Measurements from ENCODE around the gene SCN4A. TPM values are rescaled to one million over a fixed set of nuclear protein-coding genes. Genes with fewer than 3 reads are reported as not detected.

The SCN4A gene
- total RNA-seq, 3 donors from 2014 or later = 1.0 to 16.7 (median 10.2) TPM

- Histone ChIP-seq H3K27ac (no peak overlapping the region), H3K4me1 (no peaks in the 10 kb centered on the region), H3K36me3 (no peaks in the 10 kb centered on the region), H3K27me3 (no peaks in the 10 kb centered on the region), H3K4me3 (no peak overlapping the region), H3K9me3 (no peaks in the 10 kb centered on the region)
- intact Hi-C loops (cut with DNase I; ENCODE audit: low total_unique reads) = no loop called here
- DNase-seq (ENCODE audit: low spot score in 2 of 2) = no peak
- TF ChIP-seq CTCF (IDR thresholded peaks at IDR 0.05) = no peak
- TF ChIP-seq POLR2AphosphoS5 (IDR thresholded peaks at IDR 0.05) = no peak
- TF ChIP-seq POLR2A (IDR thresholded peaks at IDR 0.05) = no peak
Observed at GRCh38 chr17:63973930-63974593, 1.3 kb upstream of the SCN4A start.

- DNase-seq (ENCODE audit: low spot score in 2 of 2) = no peak
- no peaks in the 10 kb centered on the region for H3K4me1 ChIP-seq
- H3K27ac ChIP-seq = no peak overlapping the region
- H3K4me3 ChIP-seq = no peak overlapping the region
- TF ChIP-seq CTCF (IDR thresholded peaks at IDR 0.05) = no peak
- TF ChIP-seq POLR2A (IDR thresholded peaks at IDR 0.05) = no peak
- TF ChIP-seq POLR2AphosphoS5 (IDR thresholded peaks at IDR 0.05) = no peak
- no peaks in the 10 kb centered on the region for H3K9me3 ChIP-seq
- H3K27me3 ChIP-seq = no peaks in the 10 kb centered on the region
- intact Hi-C loops (cut with DNase I; ENCODE audit: low total_unique reads) = no loop called here
- H3K36me3 ChIP-seq = no peaks in the 10 kb centered on the region
Observed at GRCh38 chr17:63973247-63973646, 529 bp upstream of the SCN4A start.

DNA sequence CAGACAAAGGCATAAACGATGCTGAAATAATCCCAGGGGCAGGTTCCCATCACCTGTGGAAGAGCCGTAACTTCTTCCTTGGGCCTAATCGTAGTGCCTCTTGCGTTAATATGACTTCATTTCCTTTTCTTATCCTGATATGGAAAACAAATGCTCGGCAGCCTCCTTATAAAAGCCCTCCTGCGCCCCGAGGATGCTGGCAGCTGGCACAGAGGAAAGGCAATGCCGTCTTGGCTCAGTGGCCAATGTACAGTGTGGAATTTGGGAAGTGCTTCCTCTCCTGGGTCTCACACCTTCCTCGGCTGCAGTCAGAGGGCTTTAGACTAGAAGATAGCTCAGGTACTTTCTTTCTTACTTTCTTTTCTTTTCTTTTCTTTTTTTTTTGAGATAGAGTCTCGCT lies 3.4 kb downstream of the SCN4A start:
- Histone ChIP-seq H3K36me3 (no peaks in the 10 kb centered on the region), H3K4me1 (no peaks in the 10 kb centered on the region), H3K27ac (peak overlapping the region in 1 of 2 donors; percentile 7), H3K27me3 (no peaks in the 10 kb centered on the region), H3K9me3 (no peaks in the 10 kb centered on the region), H3K4me3 (no peak overlapping the region)
- intact Hi-C loops (cut with DNase I; ENCODE audit: low total_unique reads) = no loop called here
- DNase-seq (ENCODE audit: low spot score in 2 of 2) = no peak
- TF ChIP-seq POLR2AphosphoS5 (IDR thresholded peaks at IDR 0.05) = no peak
- TF ChIP-seq CTCF (IDR thresholded peaks at IDR 0.05) = no peak
- TF ChIP-seq POLR2A (IDR thresholded peaks at IDR 0.05) = no peak

DNA sequence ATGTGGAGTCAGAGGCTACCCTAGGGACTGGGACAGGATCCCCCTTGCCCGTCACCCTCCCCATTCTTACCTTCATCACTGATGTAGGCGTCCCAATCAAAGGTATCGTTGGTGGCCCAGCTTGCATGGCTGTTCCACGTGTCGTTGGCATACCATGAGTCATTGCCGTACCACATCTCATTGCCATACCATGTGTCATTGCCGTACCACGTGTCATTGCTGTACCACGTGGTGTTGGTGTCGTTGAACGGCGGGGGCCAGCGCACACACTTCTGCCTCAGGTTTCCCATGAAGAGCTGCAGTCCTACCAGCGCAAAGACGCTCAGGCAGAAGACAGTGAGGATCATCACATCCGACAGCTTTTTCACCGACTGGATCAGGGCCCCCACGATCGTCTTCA lies 4.8 kb downstream of the SCN4A start:
- no peak overlapping the region for H3K4me3 ChIP-seq
- H3K4me1 ChIP-seq = no peaks in the 10 kb centered on the region
- no peaks in the 10 kb centered on the region for H3K27me3 ChIP-seq
- H3K9me3 ChIP-seq = no peaks in the 10 kb centered on the region
- no peak for TF ChIP-seq POLR2A (IDR thresholded peaks at IDR 0.05)
- TF ChIP-seq POLR2AphosphoS5 (IDR thresholded peaks at IDR 0.05) = no peak
- no peaks in the 10 kb centered on the region for H3K36me3 ChIP-seq
- no peak overlapping the region for H3K27ac ChIP-seq
- intact Hi-C loops (cut with DNase I; ENCODE audit: low total_unique reads) = no loop called here
- no peak for DNase-seq (ENCODE audit: low spot score in 2 of 2)

DNA sequence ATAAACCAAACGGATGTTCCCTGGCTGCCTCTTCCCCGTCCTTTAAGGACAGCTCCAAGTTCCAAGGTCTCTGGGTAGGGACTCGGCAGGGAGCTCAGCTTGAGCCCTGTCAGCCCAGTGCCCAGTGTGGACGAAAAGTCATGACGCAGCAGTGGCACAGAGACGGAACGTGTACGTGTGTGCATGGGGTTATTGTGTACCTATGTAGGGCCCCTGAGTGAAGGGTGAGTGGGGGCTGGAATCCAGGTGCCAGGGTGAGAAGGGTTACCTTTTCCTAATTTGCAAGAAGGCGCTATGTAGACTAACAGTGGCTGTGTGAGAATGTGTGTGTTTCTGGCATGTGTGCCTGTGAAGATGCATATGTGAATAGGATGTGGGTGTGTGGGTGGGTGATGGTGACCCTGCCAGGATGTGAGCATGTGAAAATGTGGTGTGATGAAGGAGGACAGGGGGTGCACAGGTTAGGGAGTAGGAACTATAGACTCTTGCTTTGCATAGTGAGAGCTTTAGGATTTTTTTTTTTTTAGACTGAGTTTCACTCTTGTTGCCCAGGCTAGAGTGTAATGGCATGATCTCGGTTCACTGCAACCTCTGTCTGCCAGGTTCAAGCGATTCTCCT lies 6.0 kb downstream of the SCN4A start:
- TF ChIP-seq POLR2AphosphoS5 (IDR thresholded peaks at IDR 0.05) (no peak), POLR2A (IDR thresholded peaks at IDR 0.05) (no peak)
- Histone ChIP-seq H3K4me3 (no peak overlapping the region), H3K4me1 (no peaks in the 10 kb centered on the region), H3K36me3 (no peaks in the 10 kb centered on the region), H3K9me3 (no peaks in the 10 kb centered on the region), H3K27ac (no peak overlapping the region), H3K27me3 (no peaks in the 10 kb centered on the region)
- DNase-seq (ENCODE audit: low spot score in 2 of 2) = no peak
- intact Hi-C loops (cut with DNase I; ENCODE audit: low total_unique reads) = no loop called here

DNA sequence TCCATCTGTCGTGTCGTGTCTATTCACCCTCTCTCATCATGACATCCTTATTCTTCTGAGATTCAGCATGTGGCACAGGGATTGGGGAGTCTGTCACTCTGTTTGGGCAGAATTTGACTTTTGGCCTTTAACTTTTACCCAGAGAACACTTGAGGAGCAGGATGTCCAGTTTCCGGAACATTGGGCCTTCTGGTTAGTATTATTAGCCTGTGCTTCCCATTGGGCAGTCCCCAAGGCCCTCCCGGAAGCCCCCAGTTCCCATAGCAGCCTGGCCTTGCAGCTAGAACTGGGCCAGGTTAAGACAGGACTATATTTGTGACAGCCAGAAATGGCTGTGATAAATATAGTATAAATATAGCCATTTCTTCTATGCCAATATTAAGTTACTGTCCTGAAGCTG lies 9.6 kb downstream of the SCN4A start:
- no peak for TF ChIP-seq POLR2A (IDR thresholded peaks at IDR 0.05)
- TF ChIP-seq CTCF (IDR thresholded peaks at IDR 0.05) = no peak
- TF ChIP-seq POLR2AphosphoS5 (IDR thresholded peaks at IDR 0.05) = peak in 1 of 3 donors; percentile 38
- H3K27ac ChIP-seq = peak overlapping the region; percentile 58 to 92
- H3K4me1 ChIP-seq = no peaks in the 10 kb centered on the region
- no peak for DNase-seq (ENCODE audit: low spot score in 2 of 2)
- intact Hi-C loops (cut with DNase I; ENCODE audit: low total_unique reads) = loop anchor here (1.0 kb wide), 1 partner anchor 35 kb away; the partner anchor contains the start of gene PRR29
- no peaks in the 10 kb centered on the region for H3K9me3 ChIP-seq
- no peaks in the 10 kb centered on the region for H3K36me3 ChIP-seq
- H3K27me3 ChIP-seq = no peaks in the 10 kb centered on the region
- no peak overlapping the region for H3K4me3 ChIP-seq

Measured in breast epithelium (tissue), 4 donors.